H1 (cell line): Measurements from ENCODE around the gene LRCH2. TPM values are rescaled to one million over a fixed set of nuclear protein-coding genes. Genes with fewer than 3 reads are reported as not detected.

Experiments used
- CTCF ChIA-PET: fragments of 300-600 bp; sonication (Branson Sonifier 250); formaldehyde crosslinking; loops from one replicate; lab custom pipeline; 2021; ENCODE audit not compliant: partially characterized antibody; lab: Charles Lee
- POLR2A ChIA-PET: fragments of 300-600 bp; sonication (Branson Sonifier 250); formaldehyde crosslinking; loops from one replicate; lab custom pipeline; 2021; ENCODE audit warnings: inconsistent platforms; ENCODE audit not compliant: partially characterized antibody; lab: Charles Lee
- DNase-seq, 2 experiments: peaks; one replicate each; pipeline versions ENCODE4 v3.0.0 to v3.0.0-alpha.2; 2010 to 2022; ENCODE audit warnings: low spot score in 2 of 2, low read depth in 1 of 2, mixed read lengths in 1 of 2
- FAIRE-seq: peaks from 2 replicates; lab custom pipeline; 2011; peaks lifted over from hg19 to GRCh38; lab: Jason Lieb, UNC
- H2AFZ ChIP-seq: 2 replicates; pipeline ENCODE4 v1.8.1; 2012; ENCODE audit warnings: low read length, inconsistent platforms
- H2AK5ac ChIP-seq: 2 replicates; pipeline ENCODE4 v1.6.1; 2013; ENCODE audit warnings: low read depth, low read length
- H2BK120ac ChIP-seq: replicated peaks from 2 replicates; pipeline ENCODE3; 2013; ENCODE audit warnings: low read depth, low read length, inconsistent platforms
- H2BK12ac ChIP-seq: 2 replicates; pipeline ENCODE4 v1.6.1; 2013; ENCODE audit warnings: low read depth, low read length
- H2BK15ac ChIP-seq: 2 replicates; pipeline ENCODE4 v1.6.1; 2013; ENCODE audit warnings: low read length
- H2BK20ac ChIP-seq: 2 replicates; pipeline ENCODE4 v1.6.1; 2013; ENCODE audit warnings: low read length
- H2BK5ac ChIP-seq: 2 replicates; pipeline ENCODE4 v1.6.1; 2013; ENCODE audit warnings: low read depth, low read length
- H3K14ac ChIP-seq: 2 replicates; pipeline ENCODE4 v1.6.1; 2013; ENCODE audit warnings: inconsistent platforms; ENCODE audit not compliant: insufficient read length
- H3K18ac ChIP-seq: 2 replicates; pipeline ENCODE4 v1.6.1; 2013; ENCODE audit warnings: low read length; ENCODE audit errors: extremely low read depth
- H3K23ac ChIP-seq: 2 replicates; pipeline ENCODE4 v1.6.1; 2013; ENCODE audit warnings: inconsistent platforms; ENCODE audit not compliant: insufficient read length
- H3K23me2 ChIP-seq: 2 replicates; pipeline ENCODE4 v1.6.1; 2013; ENCODE audit warnings: low read depth, low read length
- H3K27ac ChIP-seq: 2 replicates; pipeline ENCODE4 v1.6.1; 2011; ENCODE audit warnings: low read depth, low read length, inconsistent platforms
- H3K27me3 ChIP-seq, 4 experiments: replicated peaks in 1 of 4; 1 replicate in 1 of 4; 2 replicates in 3 of 4; pipeline versions ENCODE4 v1.6.1 to v1.8.1; 2011 to 2013; ENCODE audit warnings: low read length in 3 of 4, mild to moderate bottlenecking in 3 of 4, inconsistent platforms in 2 of 4, mixed read lengths in 2 of 4, moderate library complexity in 1 of 4; ENCODE audit not compliant: control insufficient read depth in 3 of 4, insufficient read depth in 3 of 4; ENCODE audit errors: extremely low read depth in 1 of 4
- H3K36me3 ChIP-seq, 4 experiments: 2 replicates each; pipeline versions ENCODE4 v1.6.1 to v1.8.1; 2011 to 2013; ENCODE audit warnings: mild to moderate bottlenecking in 4 of 4, low read length in 3 of 4, moderate library complexity in 2 of 4, control low read depth in 1 of 4, inconsistent platforms in 1 of 4; ENCODE audit not compliant: insufficient read depth in 4 of 4, control insufficient read depth in 2 of 4
- H3K4ac ChIP-seq: replicated peaks from 2 replicates; pipeline ENCODE3; 2013; ENCODE audit warnings: low read length, low read depth, mixed read lengths, inconsistent platforms; ENCODE audit not compliant: insufficient read length
- H3K4me1 ChIP-seq, 4 experiments: replicated peaks in 1 of 4; 1 replicate in 1 of 4; 2 replicates in 3 of 4; pipeline versions ENCODE4 v1.6.1 to v1.8.1; 2011 to 2013; ENCODE audit warnings: low read length in 3 of 4, inconsistent platforms in 2 of 4, mixed read lengths in 1 of 4; ENCODE audit not compliant: insufficient read depth in 4 of 4, control insufficient read depth in 3 of 4
- H3K4me2 ChIP-seq, 2 experiments: 2 replicates each; pipeline versions ENCODE4 v1.6.1 to v1.8.1; 2011 to 2013; ENCODE audit warnings: low read depth in 2 of 2, low read length in 2 of 2, control low read depth in 1 of 2, inconsistent platforms in 1 of 2, mild to moderate bottlenecking in 1 of 2; ENCODE audit not compliant: insufficient read depth in 1 of 2
- H3K4me3 ChIP-seq, 4 experiments: fragments of 200-600, 300-600 bp in 1 of 4; sonication (generic), shearing (Covaris generic), sonication (Bioruptor Twin) in 1 of 4; 2 replicates each; pipeline versions ENCODE4 v1.5.1 to v1.8.1; 2011 to 2016; ENCODE audit warnings: low read length in 4 of 4, low read depth in 3 of 4, control low read depth in 2 of 4, inconsistent platforms in 2 of 4, mild to moderate bottlenecking in 2 of 4, mixed read lengths in 1 of 4, moderate library complexity in 1 of 4; ENCODE audit not compliant: insufficient read depth in 2 of 4; ENCODE audit errors: extremely low read depth in 1 of 4
- H3K56ac ChIP-seq: replicated peaks from 2 replicates; pipeline ENCODE3; 2013; ENCODE audit warnings: low read depth, mild to moderate bottlenecking, mixed read lengths, low read length, inconsistent platforms; ENCODE audit not compliant: insufficient read length
- H3K79me1 ChIP-seq: 2 replicates; pipeline ENCODE4 v1.6.1; 2013; ENCODE audit warnings: low read depth, low read length, control low read depth
- H3K79me2 ChIP-seq, 2 experiments: 2 replicates each; pipeline versions ENCODE4 v1.6.1 to v1.8.1; 2012 to 2013; ENCODE audit warnings: low read length in 2 of 2, mild to moderate bottlenecking in 2 of 2, inconsistent platforms in 1 of 2; ENCODE audit not compliant: insufficient read depth in 2 of 2, control insufficient read depth in 1 of 2
- H3K9ac ChIP-seq, 4 experiments: replicated peaks in 1 of 4; 1 replicate in 1 of 4; 2 replicates in 3 of 4; pipeline versions ENCODE4 v1.6.1 to v1.8.1; 2011 to 2013; ENCODE audit warnings: low read depth in 3 of 4, low read length in 3 of 4, control low read depth in 2 of 4, mild to moderate bottlenecking in 2 of 4, moderate library complexity in 2 of 4, inconsistent platforms in 1 of 4; ENCODE audit errors: extremely low read depth in 1 of 4
- H3K9me3 ChIP-seq, 2 experiments: 2 replicates each; pipeline versions ENCODE4 v1.6.1 to v1.8.1; 2012 to 2013; ENCODE audit warnings: mild to moderate bottlenecking in 2 of 2, moderate library complexity in 2 of 2, control low read depth in 1 of 2, inconsistent platforms in 1 of 2, low read depth in 1 of 2, low read length in 1 of 2, mixed read lengths in 1 of 2; ENCODE audit not compliant: insufficient read depth in 2 of 2
- H4K20me1 ChIP-seq, 2 experiments: replicated peaks in 1 of 2; 2 replicates each; pipeline versions ENCODE3 to v1.8.1; 2011 to 2013; ENCODE audit warnings: inconsistent platforms in 2 of 2, low read length in 2 of 2, mild to moderate bottlenecking in 1 of 2; ENCODE audit not compliant: insufficient read depth in 2 of 2, control insufficient read depth in 1 of 2
- H4K5ac ChIP-seq: 2 replicates; pipeline ENCODE4 v1.6.1; 2013; ENCODE audit warnings: low read length, low read depth, mixed read lengths, inconsistent platforms; ENCODE audit not compliant: insufficient read length
- H4K8ac ChIP-seq: 2 replicates; pipeline ENCODE4 v1.8.0; 2013; ENCODE audit warnings: mild to moderate bottlenecking, moderate library complexity, low read length, inconsistent platforms; ENCODE audit not compliant: insufficient read depth; ENCODE audit errors: extremely low read depth
- H4K91ac ChIP-seq: replicated peaks from 2 replicates; pipeline ENCODE3; 2013; ENCODE audit warnings: low read length, mixed read lengths, inconsistent platforms; ENCODE audit not compliant: insufficient read length
- PHF8 ChIP-seq: fragments of 200-600 bp; sonication (generic); conservative IDR thresholded peaks from 2 replicates; pipeline ENCODE4 v1.7.1; 2012; ENCODE audit warnings: low read depth, mild to moderate bottlenecking, inconsistent platforms, low read length, moderate library complexity
- RFX5 ChIP-seq: IDR thresholded peaks from 2 replicates; pipeline ENCODE4 v1.6.1; 2011; ENCODE audit warnings: low read depth, low read length, improper control_type of control experiment, borderline replicate concordance
- SP1 ChIP-seq: IDR thresholded peaks from 2 replicates; pipeline ENCODE4 v1.6.1; 2011; ENCODE audit warnings: low read depth, low read length
- TAF7 ChIP-seq: optimal IDR thresholded peaks from 2 replicates; pipeline ENCODE3; 2011; ENCODE audit warnings: low read depth, mild to moderate bottlenecking, inconsistent platforms, low read length, moderate library complexity, borderline replicate concordance
- polyA plus RNA-seq, 7 experiments: library from polyadenylated mRNA; depleted of rRNA in 3 of 7; stranded (reverse) in 5 of 7; unstranded in 2 of 7; fragments of >200 nt in 5 of 7; fragments of 200-250 nt in 2 of 7; gene quantifications; 1 replicate in 5 of 7; 2 replicates in 1 of 7; 4 replicates in 1 of 7; pipeline versions ENCODE4 v1.2.1 to v1.2.3, GENCODE V29; 2011 to 2013; ENCODE audit warnings: missing spikeins in 2 of 7, mixed read lengths in 2 of 7
- total RNA-seq: library from RNA; stranded (reverse); fragmentation: NEBNext Ultra II Directional; extraction: Animal tissue kit (Norgen Biotek cat#: 25700); gene quantifications from 2 replicates; pipeline ENCODE4 v1.2.1, GENCODE V29; 2021
- TF ChIP-seq, protein P1 (sequence below): IDR thresholded peaks from 2 replicates; pipeline ENCODE4 v1.6.1; 2012; ENCODE audit warnings: inconsistent platforms

The LRCH2 gene
- total and polyA plus RNA-seq, 2 of the 8 experiments (the other 6 are each of a cell fraction or from before 2014, with no cell fraction given), result 1.5 to 5.5 TPM

- no peak overlapping the region for H2BK120ac ChIP-seq
- no peaks in the 10 kb centered on the region for H4K20me1 ChIP-seq
- H3K9me3 ChIP-seq, result no peaks in the 10 kb centered on the region
- no peak overlapping the region for H3K4me3 ChIP-seq
- no peaks in the 10 kb centered on the region for H3K36me3 ChIP-seq
- no peaks in the 10 kb centered on the region for H3K23me2 ChIP-seq
- no peak overlapping the region for H3K14ac ChIP-seq
- H4K5ac ChIP-seq, result no peak overlapping the region
- no peak overlapping the region for H4K8ac ChIP-seq
- H3K4me1 ChIP-seq, result no peaks in the 10 kb centered on the region
- no peak overlapping the region for H3K27ac ChIP-seq
- no peaks in the 10 kb centered on the region for H3K27me3 ChIP-seq
- H2AK5ac ChIP-seq, result no peak overlapping the region
- H3K79me2 ChIP-seq, result no peaks in the 10 kb centered on the region
- H2AFZ ChIP-seq, result no peak overlapping the region
- CTCF ChIA-PET, result no interaction called here
- no peak overlapping the region for H3K18ac ChIP-seq
- no peak overlapping the region for H3K56ac ChIP-seq
- no peak overlapping the region for H2BK12ac ChIP-seq
- no peak overlapping the region for H2BK15ac ChIP-seq
- TF ChIP-seq SP1 (no peak), PHF8 (no peak), RFX5 (no peak), TAF7 (no peak)
- TF ChIP-seq, protein P1, sequence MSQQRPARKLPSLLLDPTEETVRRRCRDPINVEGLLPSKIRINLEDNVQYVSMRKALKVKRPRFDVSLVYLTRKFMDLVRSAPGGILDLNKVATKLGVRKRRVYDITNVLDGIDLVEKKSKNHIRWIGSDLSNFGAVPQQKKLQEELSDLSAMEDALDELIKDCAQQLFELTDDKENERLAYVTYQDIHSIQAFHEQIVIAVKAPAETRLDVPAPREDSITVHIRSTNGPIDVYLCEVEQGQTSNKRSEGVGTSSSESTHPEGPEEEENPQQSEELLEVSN, result no peak
- no peak for FAIRE-seq
- no peak overlapping the region for H2BK20ac ChIP-seq
- no peak overlapping the region for H3K23ac ChIP-seq
- POLR2A ChIA-PET, result no interaction called here
- H3K4me2 ChIP-seq, result no peak overlapping the region
- no peak for DNase-seq
- H3K79me1 ChIP-seq, result no peaks in the 10 kb centered on the region
- no peak overlapping the region for H4K91ac ChIP-seq
- no peak overlapping the region for H3K4ac ChIP-seq
- H2BK5ac ChIP-seq, result no peak overlapping the region
- H3K9ac ChIP-seq, result no peak overlapping the region
Observed at GRCh38 chrX:115065304-115065703, 168.6 kb downstream of the LRCH2 start.
